ENCODE measurements around the gene KCTD21.

DNA sequence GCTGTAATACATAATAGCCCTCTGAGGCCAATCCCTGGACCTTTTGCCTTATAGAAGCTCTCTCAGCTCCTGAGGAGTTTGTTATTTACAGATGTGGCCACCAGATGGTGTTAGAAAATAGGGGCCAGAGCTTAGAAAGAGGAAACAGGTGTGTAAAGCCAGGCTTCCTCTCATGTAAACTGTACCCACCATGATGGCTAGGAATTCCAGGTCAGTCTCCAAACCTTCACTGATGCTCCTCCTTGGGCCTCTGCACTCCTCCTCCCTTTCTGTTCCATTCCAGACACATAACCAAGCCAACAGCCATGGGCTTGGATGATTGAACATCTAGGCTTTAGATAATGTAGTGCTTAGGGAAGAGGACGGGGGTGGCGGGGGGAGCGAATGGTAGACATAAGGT lies 40.0 kb upstream of the KCTD21 start:
- TF ChIP-seq, protein P1, sequence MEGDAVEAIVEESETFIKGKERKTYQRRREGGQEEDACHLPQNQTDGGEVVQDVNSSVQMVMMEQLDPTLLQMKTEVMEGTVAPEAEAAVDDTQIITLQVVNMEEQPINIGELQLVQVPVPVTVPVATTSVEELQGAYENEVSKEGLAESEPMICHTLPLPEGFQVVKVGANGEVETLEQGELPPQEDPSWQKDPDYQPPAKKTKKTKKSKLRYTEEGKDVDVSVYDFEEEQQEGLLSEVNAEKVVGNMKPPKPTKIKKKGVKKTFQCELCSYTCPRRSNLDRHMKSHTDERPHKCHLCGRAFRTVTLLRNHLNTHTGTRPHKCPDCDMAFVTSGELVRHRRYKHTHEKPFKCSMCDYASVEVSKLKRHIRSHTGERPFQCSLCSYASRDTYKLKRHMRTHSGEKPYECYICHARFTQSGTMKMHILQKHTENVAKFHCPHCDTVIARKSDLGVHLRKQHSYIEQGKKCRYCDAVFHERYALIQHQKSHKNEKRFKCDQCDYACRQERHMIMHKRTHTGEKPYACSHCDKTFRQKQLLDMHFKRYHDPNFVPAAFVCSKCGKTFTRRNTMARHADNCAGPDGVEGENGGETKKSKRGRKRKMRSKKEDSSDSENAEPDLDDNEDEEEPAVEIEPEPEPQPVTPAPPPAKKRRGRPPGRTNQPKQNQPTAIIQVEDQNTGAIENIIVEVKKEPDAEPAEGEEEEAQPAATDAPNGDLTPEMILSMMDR (IDR thresholded peaks at IDR 0.05): peak in 2 of 3 donors; percentile 59 to 63
- TF ChIP-seq POLR2A (IDR thresholded peaks at IDR 0.05) (no peak), EP300 (IDR thresholded peaks at IDR 0.05) (no peak)

Measured in ovary (tissue), 3 donors.